ENCODE data around the gene MSX2. TPM values are rescaled to one million over a fixed set of nuclear protein-coding genes. Genes with fewer than 3 reads are reported as not detected.

The MSX2 gene
- total RNA-seq, 2 donors from 2014 or later = 0.17 to 0.88 TPM

DNA sequence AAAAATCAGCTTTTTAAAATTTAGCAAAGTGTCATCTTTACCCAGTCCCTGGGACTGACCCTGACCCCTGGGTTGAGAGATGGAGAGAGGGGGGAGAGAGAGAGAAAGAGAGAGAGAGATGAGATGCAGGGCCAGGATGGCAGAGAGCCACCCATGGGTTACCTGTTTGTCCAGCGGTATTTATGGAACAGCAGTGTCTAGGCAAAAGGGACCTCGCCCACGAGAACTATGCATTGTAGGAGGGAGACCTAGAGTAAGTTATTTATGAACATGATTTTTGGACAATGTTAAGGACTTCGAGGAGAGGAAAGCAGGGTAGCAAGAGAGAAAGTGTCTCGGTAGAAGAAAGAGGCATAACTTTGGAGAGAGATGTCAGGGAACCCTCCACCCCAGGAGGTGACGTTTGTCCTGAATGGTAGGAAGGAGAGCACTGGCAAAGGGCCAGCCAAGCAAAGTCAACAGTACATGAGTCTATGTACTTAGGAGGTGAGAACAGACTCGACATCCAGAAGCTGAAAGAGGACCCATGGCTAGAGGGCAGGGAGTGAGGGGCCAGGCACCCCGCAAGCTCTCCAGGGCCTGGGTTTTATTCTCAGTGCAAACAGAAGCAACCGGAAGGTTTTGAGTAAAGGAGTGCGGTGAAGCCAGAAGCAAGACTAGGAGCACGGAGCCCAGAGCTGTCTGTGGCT is 30.5 kb upstream of the MSX2 start:
- peaks cover under 1% of the 10 kb centered on the region for H3K27me3 ChIP-seq
- no peak overlapping the region for H3K4me3 ChIP-seq
- H3K4me1 ChIP-seq = no peaks in the 10 kb centered on the region
- intact Hi-C loops (cut with DNase I) = no loop called here
- H3K27ac ChIP-seq = no peak overlapping the region
- H3K9ac ChIP-seq (ENCODE audit: low read depth in 2 of 2, low read length in 2 of 2) = no peak overlapping the region
- TF ChIP-seq, protein P1, sequence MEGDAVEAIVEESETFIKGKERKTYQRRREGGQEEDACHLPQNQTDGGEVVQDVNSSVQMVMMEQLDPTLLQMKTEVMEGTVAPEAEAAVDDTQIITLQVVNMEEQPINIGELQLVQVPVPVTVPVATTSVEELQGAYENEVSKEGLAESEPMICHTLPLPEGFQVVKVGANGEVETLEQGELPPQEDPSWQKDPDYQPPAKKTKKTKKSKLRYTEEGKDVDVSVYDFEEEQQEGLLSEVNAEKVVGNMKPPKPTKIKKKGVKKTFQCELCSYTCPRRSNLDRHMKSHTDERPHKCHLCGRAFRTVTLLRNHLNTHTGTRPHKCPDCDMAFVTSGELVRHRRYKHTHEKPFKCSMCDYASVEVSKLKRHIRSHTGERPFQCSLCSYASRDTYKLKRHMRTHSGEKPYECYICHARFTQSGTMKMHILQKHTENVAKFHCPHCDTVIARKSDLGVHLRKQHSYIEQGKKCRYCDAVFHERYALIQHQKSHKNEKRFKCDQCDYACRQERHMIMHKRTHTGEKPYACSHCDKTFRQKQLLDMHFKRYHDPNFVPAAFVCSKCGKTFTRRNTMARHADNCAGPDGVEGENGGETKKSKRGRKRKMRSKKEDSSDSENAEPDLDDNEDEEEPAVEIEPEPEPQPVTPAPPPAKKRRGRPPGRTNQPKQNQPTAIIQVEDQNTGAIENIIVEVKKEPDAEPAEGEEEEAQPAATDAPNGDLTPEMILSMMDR (IDR thresholded peaks at IDR 0.05) = no peak
- H3K9me3 ChIP-seq = no peaks in the 10 kb centered on the region
- H3K36me3 ChIP-seq = no peaks in the 10 kb centered on the region
- peak; percentile 50 for DNase-seq

DNA sequence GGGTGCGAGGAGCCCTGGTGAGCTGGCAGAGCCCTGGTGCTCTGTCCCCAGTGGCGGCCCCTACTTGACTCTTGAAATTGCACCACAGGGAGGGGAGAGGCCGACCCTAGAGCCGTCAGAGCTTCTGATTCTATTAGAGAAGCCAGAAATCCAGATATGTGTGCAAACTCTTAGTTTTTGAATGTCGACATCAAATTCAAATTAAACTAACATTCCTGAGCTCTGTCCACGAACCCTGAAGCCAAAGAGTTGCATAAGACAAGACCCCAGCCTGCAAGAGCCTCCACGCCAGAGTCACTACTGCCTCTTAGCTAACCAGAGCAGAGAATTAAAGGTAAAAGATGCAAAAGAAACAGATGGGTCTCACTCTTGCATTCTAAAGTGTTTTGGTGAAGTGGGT is 29.8 kb upstream of the MSX2 start:
- Histone ChIP-seq H3K9ac (ENCODE audit: low read depth in 2 of 2, low read length in 2 of 2) (no peak overlapping the region), H3K36me3 (no peaks in the 10 kb centered on the region), H3K9me3 (no peaks in the 10 kb centered on the region), H3K4me1 (no peaks in the 10 kb centered on the region), H3K4me3 (no peak overlapping the region), H3K27me3 (no peaks in the 10 kb centered on the region), H3K27ac (no peak overlapping the region)
- DNase-seq = no peak
- TF ChIP-seq, protein P1 (IDR thresholded peaks at IDR 0.05) = no peak
- intact Hi-C loops (cut with DNase I) = no loop called here

DNA sequence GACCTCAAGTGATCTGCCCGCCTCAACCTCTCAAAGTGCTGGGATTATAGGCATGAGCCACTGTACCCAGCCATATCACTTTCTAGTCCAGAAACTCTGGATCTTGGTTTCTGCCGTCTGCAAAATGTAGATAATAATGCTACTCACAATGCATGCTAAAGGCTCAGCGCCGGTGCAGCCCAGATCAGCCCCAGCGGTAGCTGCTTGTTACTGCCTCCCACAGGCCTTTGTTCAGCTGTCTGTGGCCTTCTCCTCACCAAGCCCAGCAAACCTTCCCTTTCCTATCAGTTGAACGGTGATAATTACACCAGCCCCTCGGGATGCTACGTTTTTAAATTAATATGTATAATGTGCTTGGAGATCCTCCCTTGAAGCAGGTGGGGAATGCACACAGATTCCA is 26.2 kb upstream of the MSX2 start:
- H3K9me3 ChIP-seq = no peaks in the 10 kb centered on the region
- no peaks in the 10 kb centered on the region for H3K4me1 ChIP-seq
- no peaks in the 10 kb centered on the region for H3K36me3 ChIP-seq
- DNase-seq = no peak
- H3K27me3 ChIP-seq = no peaks in the 10 kb centered on the region
- TF ChIP-seq, protein P1 (IDR thresholded peaks at IDR 0.05) = no peak
- no peak overlapping the region for H3K27ac ChIP-seq
- intact Hi-C loops (cut with DNase I) = no loop called here
- H3K9ac ChIP-seq (ENCODE audit: low read depth in 2 of 2, low read length in 2 of 2) = no peak overlapping the region
- no peak overlapping the region for H3K4me3 ChIP-seq

DNA sequence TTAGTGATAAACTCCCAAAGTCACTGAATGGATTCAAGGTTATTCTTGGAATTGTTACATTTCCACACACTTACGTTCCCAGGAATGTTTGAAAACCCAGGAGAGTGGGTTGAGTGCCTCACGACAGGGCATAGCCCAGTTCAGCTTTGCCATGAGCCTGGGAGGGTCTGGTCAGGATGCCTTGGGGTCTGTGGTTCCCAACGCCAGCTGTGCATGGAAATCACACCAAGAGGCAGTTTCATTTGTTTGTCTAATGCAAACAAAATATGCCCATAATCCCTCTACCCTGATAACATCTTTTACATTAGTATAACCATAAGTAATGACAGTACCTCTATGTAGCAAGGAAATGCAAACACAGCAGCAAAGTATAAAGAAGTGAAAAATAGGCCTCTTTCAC is 25.3 kb upstream of the MSX2 start:
- TF ChIP-seq, protein P1 (IDR thresholded peaks at IDR 0.05) = no peak
- no peaks in the 10 kb centered on the region for H3K27me3 ChIP-seq
- H3K36me3 ChIP-seq = no peaks in the 10 kb centered on the region

DNA sequence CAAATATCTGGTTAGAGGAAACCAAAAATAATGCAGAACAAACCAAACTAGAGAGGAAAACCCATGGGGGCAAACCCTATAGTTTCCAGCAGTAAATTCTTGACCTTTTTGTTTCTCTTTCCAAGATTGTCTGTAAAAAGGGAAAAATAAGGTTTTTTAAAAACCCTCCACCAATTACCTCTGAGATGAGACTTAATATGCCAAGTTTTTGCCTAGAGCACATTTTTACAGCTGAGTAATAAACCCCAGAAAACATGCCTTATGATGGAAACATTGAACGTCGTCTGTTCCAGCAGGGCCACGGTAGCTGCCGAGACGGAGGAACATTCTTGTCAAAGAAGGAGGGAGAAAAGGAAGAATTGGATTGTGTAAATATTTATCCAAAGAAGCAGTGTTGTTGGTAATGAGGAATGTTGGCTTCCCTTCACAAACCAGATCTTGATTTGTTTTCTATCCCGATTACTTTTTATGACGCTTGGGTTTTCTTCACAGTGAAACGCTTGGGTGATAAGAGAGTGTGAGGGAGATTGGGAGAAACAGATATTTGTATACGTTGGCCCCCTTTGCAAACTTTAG is 17.3 kb upstream of the MSX2 start:
- no peak for DNase-seq
- Histone ChIP-seq H3K9me3 (no peaks in the 10 kb centered on the region), H3K4me1 (no peaks in the 10 kb centered on the region), H3K4me3 (no peak overlapping the region), H3K36me3 (no peaks in the 10 kb centered on the region), H3K27me3 (no peaks in the 10 kb centered on the region), H3K9ac (ENCODE audit: low read depth in 2 of 2, low read length in 2 of 2) (no peak overlapping the region), H3K27ac (no peak overlapping the region)
- intact Hi-C loops (cut with DNase I) = no loop called here
- TF ChIP-seq, protein P1 (IDR thresholded peaks at IDR 0.05) = no peak

More for the DNA sequence above, 25.3 kb upstream of the MSX2 start:
- intact Hi-C loops (cut with DNase I) = no loop called here
- no peak for DNase-seq
- Histone ChIP-seq H3K9ac (ENCODE audit: low read depth in 2 of 2, low read length in 2 of 2) (no peak overlapping the region), H3K4me1 (no peaks in the 10 kb centered on the region), H3K27ac (no peak overlapping the region), H3K4me3 (no peak overlapping the region), H3K9me3 (no peaks in the 10 kb centered on the region)

Measured in colonic mucosa (tissue), 4 donors.